K562 (cell line): ENCODE data around the gene LMO4. TPM values are rescaled to one million over a fixed set of nuclear protein-coding genes. Genes with fewer than 3 reads are reported as not detected.

Experiments
- CTCF ChIP-seq, 3 experiments: IDR thresholded peaks in 2 of 3; conservative IDR thresholded peaks in 1 of 3; 2 replicates each; pipeline ENCODE4 v1.5.1; 2011 to 2012; ENCODE audit warnings: low read length in 3 of 3, mild to moderate bottlenecking in 3 of 3, control low read depth in 2 of 3, improper control_type of control experiment in 1 of 3, inconsistent platforms in 1 of 3, low read depth in 1 of 3, mixed read lengths in 1 of 3, moderate library complexity in 1 of 3; ENCODE audit not compliant: insufficient read depth in 2 of 3
- ETV1 ChIP-seq: fragments of 450-650 bp; conservative IDR thresholded peaks from 2 replicates; pipeline ENCODE4 v1.6.1; 2016; ENCODE audit warnings: missing genetic modification characterization, control low read depth, low read depth, missing compliant biosample characterization
- EZH2 ChIP-seq: IDR thresholded peaks from 2 replicates; pipeline ENCODE4 v1.6.1; 2012; ENCODE audit warnings: low read depth, mild to moderate bottlenecking, inconsistent platforms, low read length, borderline replicate concordance
- HDGF ChIP-seq: fragments of 450-650 bp; IDR thresholded peaks from 2 replicates; pipeline ENCODE4 v1.6.1; 2016
- RFX7 ChIP-seq: fragments of 250-450 bp; sonication (Bioruptor Pico); IDR thresholded peaks from 2 replicates; pipeline ENCODE4 v1.5.1; 2021; ENCODE audit warnings: mild to moderate bottlenecking
- SRSF1 ChIP-seq: fragments of 200-400 bp; formaldehyde crosslinking; IDR thresholded peaks from 2 replicates; pipeline ENCODE4 v1.6.1; 2017; ENCODE audit warnings: mild to moderate bottlenecking, low read depth, low read length, moderate library complexity
- TEAD1 ChIP-seq, 2 experiments: fragments of 450-650 bp in 1 of 2; sonication (generic) in 1 of 2; formaldehyde crosslinking; IDR thresholded peaks; 2 replicates each; pipeline versions ENCODE4 v1.4.0 to v1.8.0; 2020 to 2022; ENCODE audit warnings: mild to moderate bottlenecking in 2 of 2, missing genetic modification reagents in 1 of 2
- TEAD4 ChIP-seq, 2 experiments: sonication (generic) in 1 of 2; formaldehyde crosslinking in 1 of 2; IDR thresholded peaks; 2 replicates each; pipeline versions ENCODE4 v1.6.1 to v1.8.0; 2012 to 2022; ENCODE audit warnings: borderline replicate concordance in 1 of 2, inconsistent platforms in 1 of 2, low read length in 1 of 2, mild to moderate bottlenecking in 1 of 2, missing genetic modification reagents in 1 of 2
- ZMIZ1 ChIP-seq, 2 experiments: fragments of 150-350 bp in 1 of 2; IDR thresholded peaks; 2 replicates each; pipeline ENCODE4 v1.6.1; 2012 to 2016; ENCODE audit warnings: low read depth in 2 of 2, low read length in 2 of 2, mild to moderate bottlenecking in 1 of 2, moderate library complexity in 1 of 2
- ZNF140 ChIP-seq: fragments of 250-450 bp; sonication (Bioruptor Pico); IDR thresholded peaks from 2 replicates; pipeline ENCODE4 v1.8.0; 2021; ENCODE audit warnings: moderate library complexity, mild to moderate bottlenecking, inconsistent platforms
- ZNF316 ChIP-seq: fragments of 450-650 bp; IDR thresholded peaks from 2 replicates; pipeline ENCODE4 v1.6.1; 2016
- polyA plus RNA-seq, 8 experiments: library from polyadenylated mRNA; depleted of rRNA in 4 of 8; stranded (reverse) in 5 of 8; unstranded in 3 of 8; fragments of >200 nt; fragmentation: Nextera tagmentation in 2 of 8; fragmentation: Illumina TruSeq in 1 of 8; extraction: Ambion mirVana in 2 of 8; extraction: Trizol in 1 of 8; gene quantifications; 2 replicates each; pipeline versions ENCODE4 v1.2.1 to v1.2.3, GENCODE V29; 2011 to 2014; ENCODE audit warnings: inconsistent platforms in 1 of 8, missing spikeins in 1 of 8
- total RNA-seq, 7 experiments: library from RNA; depleted of rRNA in 6 of 7; stranded (reverse); fragments of >200 nt in 6 of 7; fragmentation: Illumina TruSeq in 2 of 7; extraction: Trizol in 2 of 7; gene quantifications; 2 replicates each; pipeline versions ENCODE4 v1.2.1 to v1.2.3, GENCODE V29; 2011 to 2021; ENCODE audit warnings: low replicate concordance in 1 of 7
- TF ChIP-seq, protein P1 (sequence below), 2 experiments: fragments of 450-650 bp; formaldehyde crosslinking in 1 of 2; IDR thresholded peaks; 2 replicates each; pipeline versions ENCODE4 v1.4.0 to v1.6.1; 2014 to 2020; ENCODE audit warnings: mild to moderate bottlenecking in 2 of 2, borderline replicate concordance in 1 of 2, low read depth in 1 of 2

LMO4 gene
- total and polyA plus RNA-seq, 9 of the 15 experiments (the other 6 are each of a cell fraction or from before 2014, with no cell fraction given): 3.1 to 35.3 (median 22.4) TPM

DNA sequence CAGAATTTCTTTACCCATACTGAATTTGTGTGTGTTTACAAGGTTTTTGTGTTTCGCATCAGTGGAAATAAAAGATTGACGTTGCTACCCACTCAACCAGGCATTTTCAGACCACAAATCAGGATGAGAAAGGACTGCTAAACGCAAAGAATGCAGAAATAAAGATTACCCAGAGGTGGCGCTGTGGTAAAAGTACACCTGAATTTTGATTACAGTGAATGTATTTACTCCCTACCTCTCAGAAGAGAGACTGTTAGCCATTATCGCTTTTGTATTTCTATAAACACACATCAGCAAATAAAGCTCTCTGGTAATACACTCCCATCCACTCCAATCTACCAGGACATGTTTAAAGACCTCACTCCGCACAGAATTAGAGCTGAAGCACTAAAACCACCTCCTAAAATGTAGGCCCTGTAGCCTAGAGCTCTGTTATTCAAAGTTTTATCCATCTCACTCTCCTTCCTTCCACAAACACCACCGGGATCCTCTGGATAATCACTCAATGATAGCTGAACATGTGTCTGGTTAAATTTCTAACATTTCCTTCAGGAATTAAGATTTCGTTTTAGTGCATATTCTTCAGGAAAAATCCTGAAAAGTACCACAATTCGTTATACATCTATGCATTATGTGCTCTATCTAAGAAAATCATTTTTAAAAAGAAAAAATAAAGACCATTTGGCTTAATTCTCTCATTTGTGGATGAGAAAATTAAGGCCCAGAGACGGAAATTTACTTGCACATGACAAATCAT lies 2.5 kb upstream of the LMO4 start (continued):
- TF ChIP-seq TEAD4 (IDR thresholded peaks at IDR 0.05; ENCODE audit: low read length): 0 out of 2 replicates have a peak, but pooled peaks have one; percentile 31
- no peak for TF ChIP-seq TEAD4 (CRISPR knock-in tag; IDR thresholded peaks at IDR 0.05; ENCODE audit: borderline replicate concordance)
- TF ChIP-seq ZMIZ1 (IDR thresholded peaks at IDR 0.05; ENCODE audit: low read depth in 2 of 2, low read length in 2 of 2): no peak; a peak in 1 of 4 replicates
- TF ChIP-seq HDGF: no peak
- TF ChIP-seq TEAD1 (CRISPR knock-in tag; IDR thresholded peaks at IDR 0.05): 0 out of 4 replicates have a peak, but pooled peaks of 1 of the 2 experiments have one; percentile 26
- no peak for TF ChIP-seq SRSF1
- peak; percentile 47 to 79 (median 76); a peak in 5 of 6 replicates for TF ChIP-seq CTCF (IDR thresholded peaks at IDR 0.05 in 2 of 3, conservative IDR thresholded peaks at IDR 0.05 in 1 of 3; ENCODE audit: insufficient read depth in 2 of 3, low read depth in 1 of 3, low read length in 3 of 3)
- TF ChIP-seq, protein P1, sequence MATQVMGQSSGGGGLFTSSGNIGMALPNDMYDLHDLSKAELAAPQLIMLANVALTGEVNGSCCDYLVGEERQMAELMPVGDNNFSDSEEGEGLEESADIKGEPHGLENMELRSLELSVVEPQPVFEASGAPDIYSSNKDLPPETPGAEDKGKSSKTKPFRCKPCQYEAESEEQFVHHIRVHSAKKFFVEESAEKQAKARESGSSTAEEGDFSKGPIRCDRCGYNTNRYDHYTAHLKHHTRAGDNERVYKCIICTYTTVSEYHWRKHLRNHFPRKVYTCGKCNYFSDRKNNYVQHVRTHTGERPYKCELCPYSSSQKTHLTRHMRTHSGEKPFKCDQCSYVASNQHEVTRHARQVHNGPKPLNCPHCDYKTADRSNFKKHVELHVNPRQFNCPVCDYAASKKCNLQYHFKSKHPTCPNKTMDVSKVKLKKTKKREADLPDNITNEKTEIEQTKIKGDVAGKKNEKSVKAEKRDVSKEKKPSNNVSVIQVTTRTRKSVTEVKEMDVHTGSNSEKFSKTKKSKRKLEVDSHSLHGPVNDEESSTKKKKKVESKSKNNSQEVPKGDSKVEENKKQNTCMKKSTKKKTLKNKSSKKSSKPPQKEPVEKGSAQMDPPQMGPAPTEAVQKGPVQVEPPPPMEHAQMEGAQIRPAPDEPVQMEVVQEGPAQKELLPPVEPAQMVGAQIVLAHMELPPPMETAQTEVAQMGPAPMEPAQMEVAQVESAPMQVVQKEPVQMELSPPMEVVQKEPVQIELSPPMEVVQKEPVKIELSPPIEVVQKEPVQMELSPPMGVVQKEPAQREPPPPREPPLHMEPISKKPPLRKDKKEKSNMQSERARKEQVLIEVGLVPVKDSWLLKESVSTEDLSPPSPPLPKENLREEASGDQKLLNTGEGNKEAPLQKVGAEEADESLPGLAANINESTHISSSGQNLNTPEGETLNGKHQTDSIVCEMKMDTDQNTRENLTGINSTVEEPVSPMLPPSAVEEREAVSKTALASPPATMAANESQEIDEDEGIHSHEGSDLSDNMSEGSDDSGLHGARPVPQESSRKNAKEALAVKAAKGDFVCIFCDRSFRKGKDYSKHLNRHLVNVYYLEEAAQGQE (IDR thresholded peaks at IDR 0.05; ENCODE audit: borderline replicate concordance): peak; percentile 63; the same call in 1 of the 2 replicates
- TF ChIP-seq, protein P1 (CRISPR knock-in tag; IDR thresholded peaks at IDR 0.05; ENCODE audit: low read depth): no peak
- TF ChIP-seq ZNF140 (CRISPR knock-in tag): no peak
- TF ChIP-seq ETV1 (tag): no peak
- peak; percentile 36; the same call in 1 of the 2 replicates for TF ChIP-seq ZNF316
- no peak for TF ChIP-seq EZH2
- no peak for TF ChIP-seq RFX7
